PC-9 (cell line): Measurements from ENCODE around the gene GAS7. TPM values are rescaled to one million over a fixed set of nuclear protein-coding genes. Genes with fewer than 3 reads are reported as not detected.

Experiments used
- BruUV-seq: library from RNA; stranded (reverse); fragments of 400-500 nt; replicated peaks from 2 replicates; lab custom pipeline; 2021; lab: Mats Ljungman, UMichigan
- CTCF ChIA-PET: fragments of 300-600 bp; sonication (Branson Sonifier 250); formaldehyde crosslinking; loops from one replicate; lab custom pipeline; 2022; ENCODE audit warnings: antibody characterized with exemption; lab: Charles Lee
- POLR2A ChIA-PET: fragments of 300-600 bp; sonication (Branson Sonifier 250); formaldehyde crosslinking; loops from one replicate; lab custom pipeline; 2022; ENCODE audit warnings: antibody characterized with exemption; ENCODE audit not compliant: unreplicated experiment; lab: Charles Lee
- DNase-seq, 2 experiments: peaks; one replicate each; pipeline versions ENCODE4 v3.0.0 to v3.0.0-alpha.2; 2015 to 2022; ENCODE audit warnings: mixed read lengths in 1 of 2
- H2AFZ ChIP-seq: fragments of 200-600 bp; sonication (generic); 2 replicates; pipeline ENCODE4 v1.8.1; 2017; ENCODE audit warnings: antibody characterized with exemption
- H3F3A ChIP-seq: fragments of 200-600 bp; sonication (generic); 2 replicates; pipeline ENCODE4 v1.8.1; 2017; ENCODE audit warnings: antibody characterized with exemption, mild to moderate bottlenecking, low read depth; ENCODE audit not compliant: insufficient read depth
- H3K27ac ChIP-seq: fragments of 200-600 bp; sonication (generic); 2 replicates; pipeline ENCODE4 v1.6.1; 2016; ENCODE audit warnings: mixed run types
- H3K27me3 ChIP-seq: fragments of 200-600 bp; sonication (generic); 2 replicates; pipeline ENCODE4 v1.6.1; 2016; ENCODE audit warnings: low read depth, mixed run types; ENCODE audit not compliant: insufficient read depth
- H3K36me3 ChIP-seq: fragments of 200-600 bp; sonication (generic); 2 replicates; pipeline ENCODE4 v1.6.1; 2016; ENCODE audit warnings: low read depth, mixed run types
- H3K4me1 ChIP-seq: fragments of 200-600 bp; sonication (generic); replicated peaks from 2 replicates; pipeline ENCODE4 v1.6.1; 2016; ENCODE audit warnings: mixed run types; ENCODE audit not compliant: insufficient read depth
- H3K4me2 ChIP-seq: fragments of 200-600 bp; sonication (generic); 2 replicates; pipeline ENCODE4 v1.6.1; 2017; ENCODE audit warnings: mixed run types
- H3K4me3 ChIP-seq: fragments of 200-600 bp; sonication (generic); 2 replicates; pipeline ENCODE4 v1.6.1; 2016; ENCODE audit warnings: mixed run types
- H3K79me2 ChIP-seq: fragments of 200-600 bp; sonication (generic); 2 replicates; pipeline ENCODE4 v1.6.1; 2017; ENCODE audit warnings: low read depth, mixed run types
- H3K9me2 ChIP-seq: fragments of 200-600 bp; sonication (generic); 2 replicates; pipeline ENCODE4 v1.8.1; 2017; ENCODE audit warnings: mild to moderate bottlenecking; ENCODE audit not compliant: insufficient read depth
- H3K9me3 ChIP-seq: fragments of 200-600 bp; sonication (generic); 2 replicates; pipeline ENCODE4 v1.8.1; 2016; ENCODE audit warnings: low read depth; ENCODE audit not compliant: insufficient read depth
- H4K20me1 ChIP-seq: fragments of 200-600 bp; sonication (generic); 2 replicates; pipeline ENCODE4 v1.8.1; 2017; ENCODE audit not compliant: insufficient read depth
- EZH2 ChIP-seq: fragments of 200-600 bp; sonication (generic); IDR thresholded peaks from 2 replicates; pipeline ENCODE4 v1.8.0; 2017; ENCODE audit warnings: antibody characterized with exemption, low read depth
- intact Hi-C: fragments of 100-400 bp; cut with micrococcal nuclease; formaldehyde crosslinking; loops from one replicate; pipeline ENCODE4 v1.10.0; 2022; ENCODE audit not compliant: unreplicated experiment
- total RNA-seq: library from RNA; stranded (reverse); gene quantifications from 2 replicates; pipeline ENCODE4 v1.2.3, GENCODE V29; 2021
- TF ChIP-seq, protein P1 (sequence below): fragments of 200-600 bp; sonication (generic); conservative IDR thresholded peaks from 2 replicates; pipeline ENCODE4 v1.6.1; 2017; ENCODE audit warnings: mixed run types, antibody characterized with exemption, mild to moderate bottlenecking, moderate library complexity

The GAS7 gene
- total RNA-seq, 1 experiment from 2014 or later, result not detected

DNA sequence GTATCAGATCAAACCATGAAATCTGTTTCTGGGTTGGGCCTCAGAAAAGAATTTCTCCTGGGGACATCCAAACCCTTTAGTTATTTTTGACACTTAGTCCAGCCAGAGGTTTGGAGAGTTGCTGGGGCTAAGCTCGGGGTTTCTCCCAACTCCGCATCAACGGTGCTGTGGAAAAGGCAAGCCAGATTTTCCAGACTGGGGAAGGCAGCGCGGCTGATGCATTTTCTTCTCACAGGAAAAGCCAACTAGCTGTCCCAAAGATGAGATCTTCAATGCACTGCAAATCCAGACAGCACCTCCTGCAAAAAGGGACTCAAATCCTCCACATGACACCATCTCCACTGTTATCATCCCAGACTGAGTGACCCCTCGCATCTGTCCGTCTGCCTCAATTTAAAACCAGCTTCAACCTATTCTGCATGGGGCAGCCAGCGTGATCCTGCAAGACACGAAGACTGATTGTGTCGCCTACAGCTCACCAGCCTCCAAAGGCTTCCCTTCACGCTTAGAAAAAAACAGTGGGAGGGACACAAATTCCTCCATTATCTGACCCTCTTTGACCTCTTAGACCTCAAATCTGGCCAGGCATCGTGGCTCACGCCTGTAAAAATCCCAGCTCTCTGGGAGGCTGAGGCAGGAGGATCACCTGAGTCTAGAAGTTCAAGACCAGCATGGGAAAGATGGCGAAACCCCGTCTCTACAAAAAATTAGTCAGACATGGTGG is 62.0 kb downstream of the GAS7 start:
- no peaks in the 10 kb centered on the region for H3K9me2 ChIP-seq
- no peak for TF ChIP-seq EZH2
- TF ChIP-seq, protein P1, sequence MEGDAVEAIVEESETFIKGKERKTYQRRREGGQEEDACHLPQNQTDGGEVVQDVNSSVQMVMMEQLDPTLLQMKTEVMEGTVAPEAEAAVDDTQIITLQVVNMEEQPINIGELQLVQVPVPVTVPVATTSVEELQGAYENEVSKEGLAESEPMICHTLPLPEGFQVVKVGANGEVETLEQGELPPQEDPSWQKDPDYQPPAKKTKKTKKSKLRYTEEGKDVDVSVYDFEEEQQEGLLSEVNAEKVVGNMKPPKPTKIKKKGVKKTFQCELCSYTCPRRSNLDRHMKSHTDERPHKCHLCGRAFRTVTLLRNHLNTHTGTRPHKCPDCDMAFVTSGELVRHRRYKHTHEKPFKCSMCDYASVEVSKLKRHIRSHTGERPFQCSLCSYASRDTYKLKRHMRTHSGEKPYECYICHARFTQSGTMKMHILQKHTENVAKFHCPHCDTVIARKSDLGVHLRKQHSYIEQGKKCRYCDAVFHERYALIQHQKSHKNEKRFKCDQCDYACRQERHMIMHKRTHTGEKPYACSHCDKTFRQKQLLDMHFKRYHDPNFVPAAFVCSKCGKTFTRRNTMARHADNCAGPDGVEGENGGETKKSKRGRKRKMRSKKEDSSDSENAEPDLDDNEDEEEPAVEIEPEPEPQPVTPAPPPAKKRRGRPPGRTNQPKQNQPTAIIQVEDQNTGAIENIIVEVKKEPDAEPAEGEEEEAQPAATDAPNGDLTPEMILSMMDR, result no peak
- no peak overlapping the region for H3K4me3 ChIP-seq
- DNase-seq, result no peak
- no peaks in the 10 kb centered on the region for H3K4me1 ChIP-seq
- BruUV-seq, result no TSS peak
- intact Hi-C loops, result no loop called here
- peaks cover 50% of the 10 kb centered on the region; the same call in 1 of the 2 replicates for H3K27me3 ChIP-seq
- no peak overlapping the region for H3K4me2 ChIP-seq
- ChIA-PET POLR2A (no interaction called here), CTCF (interaction anchor here (0.7 kb wide), 1 partner anchor 919 kb away, joined by 3 read pairs; no protein-coding TSS in a partner anchor)
- H3K9me3 ChIP-seq, result no peaks in the 10 kb centered on the region
- H3K36me3 ChIP-seq, result no peaks in the 10 kb centered on the region
- no peaks in the 10 kb centered on the region for H3K79me2 ChIP-seq
- H3F3A ChIP-seq, result no peaks in the 10 kb centered on the region
- no peak overlapping the region for H2AFZ ChIP-seq
- H4K20me1 ChIP-seq, result no peaks in the 10 kb centered on the region
- no peak overlapping the region for H3K27ac ChIP-seq

DNA sequence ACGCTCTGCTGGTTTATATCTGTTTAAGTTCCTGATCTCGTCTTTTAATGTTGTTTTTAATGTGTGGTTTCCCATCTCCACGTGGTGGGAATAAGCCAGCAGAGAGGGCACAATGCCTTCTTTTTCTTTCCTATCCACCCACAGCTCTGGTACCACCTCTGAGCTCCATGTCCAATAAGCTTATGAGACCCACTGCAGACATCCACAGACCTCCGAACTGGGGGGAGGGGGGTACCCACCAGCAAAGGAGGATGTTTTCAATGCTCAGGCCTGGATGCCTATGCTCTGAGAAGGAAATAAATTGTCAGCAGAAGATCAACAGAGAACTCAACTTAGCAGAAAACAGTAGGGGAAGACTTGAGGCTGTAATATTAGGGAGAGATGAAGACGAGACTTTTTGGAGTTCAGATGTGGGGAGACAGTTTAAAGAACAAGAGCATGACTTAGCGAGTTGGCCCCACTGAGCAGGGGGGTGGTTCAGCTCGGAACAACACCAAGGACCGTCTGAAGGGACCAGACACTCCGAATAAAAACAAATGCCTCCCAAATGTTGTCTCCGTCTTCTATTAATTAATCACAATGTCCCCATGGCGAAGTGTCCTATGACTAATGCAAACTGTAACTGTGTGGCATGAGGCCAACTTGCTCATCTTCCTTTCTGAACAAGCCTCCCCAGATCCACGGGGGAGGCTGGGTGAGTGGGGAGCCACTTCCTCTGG is 62.7 kb downstream of the GAS7 start:
- TF ChIP-seq EZH2, result no peak
- TF ChIP-seq, protein P1, result no peak
- no peak overlapping the region for H3K27ac ChIP-seq
- DNase-seq, result no peak
- no TSS peak for BruUV-seq
- ChIA-PET POLR2A (no interaction called here), CTCF (no interaction called here)
- no peaks in the 10 kb centered on the region for H3K9me3 ChIP-seq
- no peaks in the 10 kb centered on the region for H3K79me2 ChIP-seq
- peaks cover 54% of the 10 kb centered on the region; the same call in 1 of the 2 replicates for H3K27me3 ChIP-seq
- intact Hi-C loops, result no loop called here
- H4K20me1 ChIP-seq, result no peaks in the 10 kb centered on the region
- H3F3A ChIP-seq, result no peaks in the 10 kb centered on the region
- no peak overlapping the region for H2AFZ ChIP-seq
- H3K4me1 ChIP-seq, result no peaks in the 10 kb centered on the region
- no peaks in the 10 kb centered on the region for H3K36me3 ChIP-seq
- H3K4me3 ChIP-seq, result no peak overlapping the region
- no peaks in the 10 kb centered on the region for H3K9me2 ChIP-seq
- H3K4me2 ChIP-seq, result no peak overlapping the region

DNA sequence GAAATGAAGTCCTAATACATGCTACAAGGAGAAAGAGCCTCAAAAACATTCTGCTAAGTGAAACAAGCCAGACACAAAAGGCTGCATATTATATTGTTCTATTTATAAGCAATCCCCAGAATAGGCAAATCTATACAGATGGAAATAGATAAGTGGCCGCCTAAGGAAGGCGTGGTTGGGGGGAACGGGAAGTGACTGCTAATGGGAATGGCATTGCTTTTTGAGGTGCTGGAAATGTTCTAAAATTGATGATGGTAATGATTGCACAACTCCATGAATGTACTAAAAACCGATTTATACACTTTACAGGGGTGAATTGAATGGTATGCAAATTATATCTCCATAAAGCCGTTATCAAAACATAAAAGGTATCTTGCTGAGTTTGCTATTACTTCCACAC is 67.7 kb downstream of the GAS7 start:
- Histone ChIP-seq H3K4me2 (no peak overlapping the region), H3K79me2 (no peaks in the 10 kb centered on the region), H3F3A (no peaks in the 10 kb centered on the region), H4K20me1 (no peaks in the 10 kb centered on the region), H3K9me2 (no peaks in the 10 kb centered on the region), H3K4me1 (no peaks in the 10 kb centered on the region), H3K4me3 (no peak overlapping the region), H3K9me3 (no peaks in the 10 kb centered on the region), H2AFZ (no peak overlapping the region), H3K27ac (no peak overlapping the region), H3K36me3 (no peaks in the 10 kb centered on the region), H3K27me3 (peaks cover 24% of the 10 kb centered on the region; the same call in 1 of the 2 replicates)
- no TSS peak for BruUV-seq
- ChIA-PET POLR2A (no interaction called here), CTCF (no interaction called here)
- no peak for DNase-seq
- intact Hi-C loops, result no loop called here
- TF ChIP-seq EZH2, result no peak
- TF ChIP-seq, protein P1, result no peak
